GM21737 (cell line): ENCODE results near the gene LSP1.

Experiments
- ATAC-seq: cut with Tn5 transposase; IDR thresholded peaks from one replicate; pipeline ENCODE4 v1.9.1; 2021; ENCODE audit warnings: mild to moderate bottlenecking, moderate library complexity; ENCODE audit not compliant: unreplicated experiment

LSP1 gene

GRCh38 chr11:1888347-1888753, 35.5 kb downstream of the LSP1 start:
- ATAC-seq = no peak

GRCh38 chr11:1888811-1889210, 35.9 kb downstream of the LSP1 start:
- ATAC-seq = no peak

GRCh38 chr11:1889224-1889930, 36.5 kb downstream of the LSP1 start:
- ATAC-seq = no peak

- no peak for ATAC-seq
Measured at GRCh38 chr11:1889941-1890855, 37.3 kb downstream of the LSP1 start.

GRCh38 chr11:1890856-1891830, 38.3 kb downstream of the LSP1 start:
- ATAC-seq = no peak

- no peak for ATAC-seq
Measured at GRCh38 chr11:1891831-1892115, 38.9 kb downstream of the LSP1 start, which contains the start of gene PRR33. PRR33 (minus strand) TSS chr11:1891895; CDS start chr11:1890584, 1,311 bp downstream.

GRCh38 chr11:1892116-1892515, 39.2 kb downstream of the LSP1 start:
- ATAC-seq = no peak

- ATAC-seq = no peak
Measured at GRCh38 chr11:1892558-1892957, 39.7 kb downstream of the LSP1 start.

- ATAC-seq = no peak
Measured at GRCh38 chr11:1893581-1894359, 40.9 kb downstream of the LSP1 start.

GRCh38 chr11:1894759-1895158, 41.9 kb downstream of the LSP1 start:
- ATAC-seq = no peak

GRCh38 chr11:1896468-1896867, 43.6 kb downstream of the LSP1 start:
- ATAC-seq = no peak

- no peak for ATAC-seq
Measured at GRCh38 chr11:1896923-1897322, 44.0 kb downstream of the LSP1 start.

- no peak for ATAC-seq
Measured at GRCh38 chr11:1899090-1899489, 46.2 kb downstream of the LSP1 start.

- no peak for ATAC-seq
Measured at GRCh38 chr11:1899686-1900085, 46.8 kb downstream of the LSP1 start.

- ATAC-seq = no peak
Measured at GRCh38 chr11:1906181-1906580, 53.3 kb downstream of the LSP1 start.

- ATAC-seq = no peak
Measured at GRCh38 chr11:1906611-1907423, 53.9 kb downstream of the LSP1 start.

GRCh38 chr11:1908618-1909017, 55.7 kb downstream of the LSP1 start:
- ATAC-seq = no peak

- no peak for ATAC-seq
Measured at GRCh38 chr11:1909524-1909923, 56.6 kb downstream of the LSP1 start.

GRCh38 chr11:1912289-1912878, 59.5 kb downstream of the LSP1 start:
- no peak for ATAC-seq
